ENCODE results near the gene GATA2. TPM values are rescaled to one million over a fixed set of nuclear protein-coding genes. Genes with fewer than 3 reads are reported as not detected.
A peak's percentile ranks its signal among the peaks of the same experiment; 100 is the strongest.

GATA2 gene
- total and polyA plus RNA-seq, 2 experiments from 2014 or later: 0.52 to 0.83 TPM

DNA sequence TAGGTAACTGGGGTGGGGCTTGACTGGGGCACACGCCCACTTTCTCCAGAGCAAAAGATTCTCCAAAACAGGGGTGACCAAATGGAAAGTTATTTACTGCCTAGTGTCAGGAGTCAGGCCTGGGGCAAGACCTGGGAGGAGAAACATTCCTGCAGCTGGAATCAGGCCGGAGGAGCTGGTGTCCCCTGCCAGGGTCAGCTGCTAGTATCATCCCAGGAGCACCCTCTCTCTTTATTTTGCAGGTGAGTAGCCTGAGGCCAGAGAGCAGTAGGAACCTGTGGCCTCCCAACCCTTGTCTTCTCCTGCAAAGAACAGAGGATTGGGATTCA, 59.2 kb downstream of the GATA2 start:
- ATAC-seq (peak; percentile 2), DNase-seq (ENCODE audit: low spot score) (peak; percentile 63)
- Mint-ChIP-seq H3K4me1 (peaks cover 42% of the 10 kb centered on the region), H3K9me3 (no peaks in the 10 kb centered on the region), H3K36me3 (ENCODE audit: low read depth) (no peaks in the 10 kb centered on the region; the same call in 2 of the 3 replicates), H3K27ac (no peak overlapping the region), H3K27me3 (ENCODE audit: insufficient read depth, low read depth, poor library complexity) (peaks cover 57% of the 10 kb centered on the region), H3K4me3 (peak overlapping the region; percentile 48; the same call in 2 of the 3 replicates)
- H3K4me3 ChIP-seq: no peak overlapping the region
- no peak for TF ChIP-seq ZNF331 (CRISPR knock-in tag; IDR thresholded peaks at IDR 0.05; ENCODE audit: low read depth)
- TF ChIP-seq REST (IDR thresholded peaks at IDR 0.05; ENCODE audit: unreplicated experiment): no peak
- H3K79me2 ChIP-seq (replicated peaks; ENCODE audit: insufficient read depth): no peaks in the 10 kb centered on the region
- H3K9me2 ChIP-seq (ENCODE audit: insufficient read depth): no peaks in the 10 kb centered on the region
- H3K36me3 ChIP-seq (ENCODE audit: insufficient read depth): no peaks in the 10 kb centered on the region
- H3K27me3 ChIP-seq (ENCODE audit: insufficient read depth): peaks cover 49% of the 10 kb centered on the region
- H4K20me1 ChIP-seq (replicated peaks; ENCODE audit: insufficient read depth): no peaks in the 10 kb centered on the region
- H3F3A ChIP-seq (replicated peaks; ENCODE audit: low read depth): peaks cover 18% of the 10 kb centered on the region; the same call in 1 of the 2 replicates
- no peak overlapping the region for H2AFZ ChIP-seq
- H3K4me1 ChIP-seq (ENCODE audit: insufficient read depth): peaks cover 31% of the 10 kb centered on the region
- no peak overlapping the region for H3K27ac ChIP-seq (ENCODE audit: low read depth)
- peak overlapping the region; percentile 89 for H3K4me2 ChIP-seq

DNA sequence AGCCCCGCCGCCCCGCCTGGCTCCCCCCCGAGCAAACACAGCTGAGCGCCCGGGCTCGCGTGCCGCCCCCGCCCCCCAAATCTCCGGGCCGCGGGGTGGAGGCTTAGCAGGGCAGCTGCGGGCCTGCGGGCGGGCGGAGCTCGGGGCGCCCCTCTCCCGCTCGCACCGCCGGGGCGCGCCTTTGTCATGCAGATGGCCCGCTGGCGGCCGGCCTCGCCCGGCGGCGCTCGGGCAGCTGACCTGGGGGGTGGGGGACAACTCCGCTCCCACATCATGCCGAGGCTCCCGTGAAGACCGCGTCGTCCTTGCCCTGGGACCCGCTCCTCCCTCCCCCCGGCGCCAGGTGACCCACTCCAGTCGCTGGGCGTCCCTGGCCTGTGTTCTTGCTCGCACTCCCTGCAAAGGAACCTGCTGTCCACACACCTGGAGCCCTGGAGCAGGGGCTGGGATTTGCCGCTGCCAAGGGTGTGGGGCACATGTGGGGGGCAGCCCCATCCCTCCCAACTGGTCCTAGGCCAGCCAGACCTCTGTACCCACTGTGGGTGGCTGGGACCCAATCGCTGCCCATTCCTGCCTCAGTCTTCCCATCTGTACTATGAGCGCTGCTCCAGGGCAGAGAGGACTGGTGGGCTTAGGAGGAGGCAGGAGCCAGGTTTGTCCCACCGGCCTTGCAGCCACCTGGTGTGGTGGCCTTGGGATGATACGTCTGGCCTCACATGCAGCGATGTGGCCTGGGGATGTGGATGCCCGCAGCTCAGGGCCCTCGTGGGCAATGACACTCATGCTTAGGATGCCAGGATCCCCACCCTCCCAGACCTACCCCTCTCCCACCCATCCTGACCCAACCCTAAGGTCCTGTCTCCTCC, 59.8 kb downstream of the GATA2 start:
- DNase-seq (ENCODE audit: low spot score) (peak; percentile 84), ATAC-seq (peak; percentile 71)
- Histone ChIP-seq H3K79me2 (replicated peaks; ENCODE audit: insufficient read depth) (no peaks in the 10 kb centered on the region), H3K4me1 (ENCODE audit: insufficient read depth) (peaks cover 31% of the 10 kb centered on the region), H2AFZ (peak overlapping the region; percentile 43; the same call in 1 of the 2 replicates), H3K27me3 (ENCODE audit: insufficient read depth) (peaks cover 55% of the 10 kb centered on the region), H3F3A (replicated peaks; ENCODE audit: low read depth) (peaks cover 18% of the 10 kb centered on the region; the same call in 1 of the 2 replicates), H3K36me3 (ENCODE audit: insufficient read depth) (no peaks in the 10 kb centered on the region), H3K9me2 (ENCODE audit: insufficient read depth) (no peaks in the 10 kb centered on the region), H4K20me1 (replicated peaks; ENCODE audit: insufficient read depth) (no peaks in the 10 kb centered on the region), H3K4me2 (peak overlapping the region; percentile 89), H3K27ac (ENCODE audit: low read depth) (no peak overlapping the region), H3K4me3 (peak overlapping the region; percentile 65)
- Mint-ChIP-seq H3K4me3 (peak overlapping the region; percentile 48), H3K4me1 (peaks cover 45% of the 10 kb centered on the region), H3K27ac (no peak overlapping the region), H3K27me3 (ENCODE audit: insufficient read depth, low read depth, poor library complexity) (peaks cover 55% of the 10 kb centered on the region), H3K36me3 (ENCODE audit: low read depth) (no peaks in the 10 kb centered on the region; the same call in 2 of the 3 replicates), H3K9me3 (no peaks in the 10 kb centered on the region)
- TF ChIP-seq, protein P1, sequence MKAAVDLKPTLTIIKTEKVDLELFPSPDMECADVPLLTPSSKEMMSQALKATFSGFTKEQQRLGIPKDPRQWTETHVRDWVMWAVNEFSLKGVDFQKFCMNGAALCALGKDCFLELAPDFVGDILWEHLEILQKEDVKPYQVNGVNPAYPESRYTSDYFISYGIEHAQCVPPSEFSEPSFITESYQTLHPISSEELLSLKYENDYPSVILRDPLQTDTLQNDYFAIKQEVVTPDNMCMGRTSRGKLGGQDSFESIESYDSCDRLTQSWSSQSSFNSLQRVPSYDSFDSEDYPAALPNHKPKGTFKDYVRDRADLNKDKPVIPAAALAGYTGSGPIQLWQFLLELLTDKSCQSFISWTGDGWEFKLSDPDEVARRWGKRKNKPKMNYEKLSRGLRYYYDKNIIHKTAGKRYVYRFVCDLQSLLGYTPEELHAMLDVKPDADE (IDR thresholded peaks at IDR 0.05): no peak
- TF ChIP-seq CTCF (conservative IDR thresholded peaks at IDR 0.05; ENCODE audit: low read depth in 2 of 2): no peak
- TF ChIP-seq POLR2AphosphoS5 (IDR thresholded peaks at IDR 0.05; ENCODE audit: low read depth): no peak
- no peak for TF ChIP-seq STAT1 (IDR thresholded peaks at IDR 0.05; ENCODE audit: unreplicated experiment)

Data from GM23338 (cell line).